GM19467 (cell line): ENCODE measurements around the gene GUCD1.
"Not testable (repeated sequence)": the region's sequence is repeated elsewhere in the genome, so short reads cannot be mapped to it uniquely, and the experiment has no call there.

ENCODE experiments used
- ATAC-seq: cut with Tn5 transposase; IDR thresholded peaks from one replicate; pipeline ENCODE4 v1.9.1; 2021; ENCODE audit warnings: mild to moderate bottlenecking, moderate library complexity; ENCODE audit not compliant: unreplicated experiment

Gene GUCD1

GRCh38 chr22:24532075-24532474 lies 22.9 kb downstream of the GUCD1 start:
- no peak for ATAC-seq

DNA sequence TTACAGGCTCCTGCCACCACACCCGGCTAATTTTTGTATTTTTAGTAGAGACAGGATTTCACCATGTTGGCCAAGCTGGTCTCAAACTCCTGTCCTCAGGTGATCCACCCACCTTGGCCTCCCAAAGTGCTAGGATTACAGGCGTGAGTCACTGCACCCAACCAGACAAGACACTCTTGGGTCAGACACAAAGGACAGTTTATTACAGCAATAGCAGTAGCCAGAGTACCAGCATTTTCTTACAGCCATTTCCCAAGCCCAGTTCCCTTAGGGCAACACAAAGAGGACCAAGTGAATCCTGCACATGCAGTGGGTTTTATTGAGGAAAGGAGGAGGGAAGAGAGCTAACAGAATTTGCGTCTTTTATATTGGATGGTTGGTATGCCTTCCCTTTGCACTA lies 24.0 kb downstream of the GUCD1 start:
- not testable (repeated sequence) for ATAC-seq

GRCh38 chr22:24529898-24530297 lies 25.0 kb downstream of the GUCD1 start:
- ATAC-seq = no peak

DNA sequence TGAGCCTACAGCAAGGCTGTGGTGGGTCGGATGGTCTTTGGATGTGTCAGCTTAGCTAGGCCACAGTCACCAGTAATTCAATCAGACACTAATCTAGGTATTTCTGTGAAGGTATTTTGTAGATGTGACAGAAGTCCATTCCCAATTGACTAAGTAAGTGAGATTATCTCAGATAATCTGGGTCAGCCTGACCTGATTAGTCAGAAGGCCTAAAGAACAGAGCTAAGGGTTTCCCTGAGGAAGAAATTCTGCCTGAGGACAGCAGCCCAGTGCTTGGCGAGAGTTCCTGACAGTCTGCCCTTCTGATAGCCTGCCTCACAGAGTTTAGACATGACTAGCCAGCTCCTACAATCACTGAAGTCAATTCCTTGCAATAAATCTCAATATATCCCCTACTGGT lies 28.7 kb downstream of the GUCD1 start:
- no peak for ATAC-seq

DNA sequence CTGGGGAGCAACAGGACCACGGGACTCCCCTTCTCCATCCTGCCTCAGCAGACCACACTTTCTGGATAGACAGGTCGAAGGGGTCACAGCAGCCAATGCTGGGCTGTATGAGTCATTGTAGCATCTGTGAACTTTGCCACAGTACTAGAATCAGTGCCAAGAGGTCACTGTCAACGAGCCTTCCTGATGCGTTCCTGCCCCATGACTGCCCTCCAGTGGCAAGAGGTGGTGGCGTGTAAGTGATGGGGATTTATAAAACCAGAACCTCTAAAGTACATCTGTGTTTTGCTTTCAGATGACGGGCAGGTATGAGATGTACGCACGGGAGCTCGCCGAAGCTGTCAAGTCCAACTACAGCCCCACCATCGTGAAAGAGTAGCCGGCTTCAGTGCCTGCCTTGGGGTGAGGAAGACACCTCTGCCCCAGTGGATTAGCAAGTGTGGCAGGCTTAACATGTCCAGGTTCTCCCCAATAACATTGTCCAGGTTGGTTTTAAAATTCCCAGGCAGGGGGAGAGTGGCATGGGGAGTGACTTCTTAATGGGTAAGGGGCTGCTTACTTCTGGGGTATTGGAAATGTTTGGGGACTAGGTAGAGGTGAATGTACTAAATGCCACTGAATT lies 29.4 kb downstream of the GUCD1 start:
- peak; percentile 69 for ATAC-seq

DNA sequence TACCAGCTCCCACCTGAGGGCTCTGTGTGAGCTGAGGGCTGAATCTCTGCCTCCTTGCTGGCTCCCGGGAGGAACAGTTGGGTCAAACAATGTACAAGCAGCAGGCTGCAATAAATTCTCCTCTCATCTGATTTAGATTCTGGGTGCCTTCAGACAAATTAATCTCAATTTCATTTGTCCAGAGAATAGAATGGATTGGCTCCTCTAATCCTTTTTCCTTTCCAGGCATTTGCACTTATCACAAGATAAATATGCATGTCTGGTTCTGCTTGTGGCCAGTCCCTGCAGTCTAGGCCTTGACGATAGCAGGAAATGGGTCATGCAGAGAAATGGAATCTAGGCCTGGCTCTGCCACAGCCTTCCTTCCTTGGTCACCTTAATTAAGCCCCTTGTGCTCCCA lies 31.1 kb downstream of the GUCD1 start:
- ATAC-seq = no peak

DNA sequence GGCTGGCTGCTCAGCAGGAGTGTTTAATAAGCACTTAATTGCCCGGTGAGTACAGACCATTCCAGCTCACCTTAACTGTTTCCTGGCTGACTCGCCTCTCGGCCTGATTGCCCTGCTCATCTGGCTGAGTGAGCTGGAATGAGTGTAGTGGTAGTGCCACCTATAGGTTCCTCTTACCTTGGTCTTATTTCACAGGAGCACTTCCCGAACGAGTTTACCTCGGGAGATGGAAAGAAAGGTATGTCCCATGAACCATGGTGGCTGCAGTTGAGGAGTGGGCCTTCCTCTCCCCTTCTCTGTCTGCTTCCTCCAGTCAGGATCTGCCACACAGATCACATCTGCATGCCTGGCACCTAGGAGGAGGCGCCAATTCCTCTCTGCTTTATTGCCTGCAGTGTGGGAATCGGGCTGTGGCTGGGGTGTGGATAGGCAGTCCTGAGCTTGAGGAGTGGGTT lies 33.1 kb downstream of the GUCD1 start:
- no peak for ATAC-seq

- ATAC-seq = no peak
These were observed 35.4 kb downstream of the GUCD1 start for GRCh38 chr22:24519496-24519895.

GRCh38 chr22:24518771-24519485 lies 36.0 kb downstream of the GUCD1 start:
- ATAC-seq = no peak

GRCh38 chr22:24518228-24518627 lies 36.7 kb downstream of the GUCD1 start:
- no peak for ATAC-seq

DNA sequence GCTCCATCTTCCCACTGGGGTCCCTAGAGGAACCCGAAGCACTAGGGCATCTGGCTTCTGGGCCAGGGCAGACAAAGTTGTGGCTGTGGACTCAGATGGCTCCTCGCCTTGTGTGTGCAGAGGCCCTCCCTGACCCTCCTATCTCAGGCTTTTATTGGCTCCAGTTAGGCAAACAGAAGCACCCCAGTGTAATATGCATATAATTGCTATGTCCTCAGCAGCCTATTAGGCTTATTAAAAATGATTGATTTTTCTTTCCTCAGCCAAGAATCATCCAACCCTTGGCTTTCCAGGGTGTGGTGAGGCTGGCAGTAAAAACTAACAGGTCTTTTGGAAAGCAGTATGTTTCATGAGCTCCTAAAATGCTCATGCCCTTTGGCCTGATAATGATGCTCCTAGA lies 37.5 kb downstream of the GUCD1 start:
- no peak for ATAC-seq

GRCh38 chr22:24516301-24516737 lies 38.6 kb downstream of the GUCD1 start:
- ATAC-seq = no peak

DNA sequence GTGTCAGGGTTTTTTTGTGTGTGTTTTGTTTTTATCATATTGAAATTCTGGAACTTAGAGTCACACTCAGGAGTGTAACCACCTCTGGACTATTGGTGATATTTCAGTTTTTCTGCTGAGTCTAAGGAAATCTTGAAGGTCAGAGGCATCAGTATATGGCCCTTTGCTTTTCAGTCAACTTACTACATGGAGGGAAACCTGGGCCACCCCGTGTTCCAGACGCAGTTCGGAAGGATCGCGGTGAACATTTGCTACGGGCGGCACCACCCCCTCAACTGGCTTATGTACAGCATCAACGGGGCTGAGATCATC lies 40.0 kb downstream of the GUCD1 start:
- no peak for ATAC-seq

- ATAC-seq = no peak
These were observed 40.5 kb downstream of the GUCD1 start for GRCh38 chr22:24514241-24515026.

- ATAC-seq = no peak
These were observed 41.3 kb downstream of the GUCD1 start for GRCh38 chr22:24513378-24514240.

DNA sequence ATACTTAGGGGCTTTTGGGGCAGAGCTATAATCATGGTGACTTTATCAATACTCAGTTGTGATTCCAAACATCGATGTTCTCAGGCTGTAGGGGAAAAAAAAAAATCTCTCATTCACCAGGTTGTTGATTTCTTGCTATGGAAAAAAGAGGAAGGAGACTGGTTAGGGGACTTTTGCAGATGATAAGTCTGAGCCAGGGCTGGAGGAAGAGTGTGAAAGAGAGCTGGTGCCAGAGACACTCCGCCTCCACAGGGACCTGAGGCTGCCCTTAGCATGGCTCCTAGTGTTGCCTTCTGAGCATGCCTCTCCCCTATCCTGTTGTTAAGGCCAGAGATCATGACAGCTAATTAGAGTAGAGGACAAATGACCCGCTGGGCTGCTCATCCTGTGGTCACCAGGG lies 42.9 kb downstream of the GUCD1 start:
- ATAC-seq = no peak

DNA sequence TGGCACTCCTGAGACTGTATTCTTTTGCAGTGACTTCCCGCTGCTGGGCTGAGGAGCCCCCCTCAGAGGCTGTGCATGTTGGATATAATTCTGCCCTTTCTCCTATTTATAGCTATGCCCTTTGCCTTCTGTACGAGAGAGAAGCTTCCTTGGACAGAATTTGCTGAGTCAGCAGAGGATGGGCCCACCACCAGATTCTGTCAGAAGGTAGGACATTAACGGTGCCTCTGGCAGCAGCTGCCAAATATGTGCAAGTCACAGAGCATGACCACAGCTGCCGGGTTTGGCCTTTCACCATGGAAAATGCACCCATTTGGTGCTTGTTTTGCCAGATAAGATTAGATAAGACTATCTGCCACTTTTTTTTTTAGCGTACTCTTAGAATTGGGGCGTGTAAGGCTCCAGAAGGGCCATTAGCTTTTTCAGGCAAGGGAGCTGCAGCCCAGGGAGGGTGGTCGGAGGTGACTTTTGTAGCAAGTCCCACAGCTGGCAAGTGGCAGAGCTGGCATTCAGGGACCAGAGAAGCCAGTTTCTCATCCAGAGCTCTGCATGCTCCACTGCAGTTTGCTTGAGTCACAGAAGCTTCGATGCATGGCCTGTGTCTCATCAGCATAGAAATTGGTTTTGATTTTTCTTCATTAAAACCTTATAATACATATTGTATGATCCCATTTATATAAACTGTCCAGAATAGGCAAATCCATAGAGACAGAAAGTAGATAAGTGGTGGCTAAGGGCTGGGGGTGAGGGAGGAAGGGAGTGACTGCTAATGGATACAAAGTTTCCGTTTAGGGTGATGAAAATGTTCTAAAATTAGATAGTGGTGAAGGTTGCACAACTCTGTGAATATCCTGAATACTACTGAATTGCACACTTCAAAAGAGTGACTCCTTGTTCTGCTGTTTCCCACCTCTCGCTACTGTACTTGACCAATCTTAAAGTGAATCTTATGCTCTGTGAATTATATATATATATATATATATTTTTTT lies 44.0 kb downstream of the GUCD1 start:
- no peak for ATAC-seq

DNA sequence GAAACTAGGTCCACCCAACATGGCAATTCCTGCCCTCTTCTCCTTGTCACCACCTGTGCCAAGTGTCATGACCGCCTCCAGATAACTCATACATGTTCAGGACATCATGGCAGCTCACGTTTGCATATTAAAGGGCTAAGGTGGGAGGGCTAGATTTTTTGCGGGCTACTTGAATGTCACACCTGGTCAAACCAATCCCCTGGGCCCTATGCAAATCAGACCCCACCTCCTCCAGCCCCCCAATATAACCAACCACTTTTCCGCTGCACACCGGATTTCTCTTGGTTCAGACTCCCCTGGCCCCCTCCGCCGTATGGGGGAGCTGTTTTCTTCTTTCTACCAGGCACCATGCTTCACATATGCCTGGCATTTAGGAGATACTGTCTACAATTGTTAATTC lies 47.2 kb downstream of the GUCD1 start:
- no peak for ATAC-seq

- ATAC-seq = no peak
These were observed 48.0 kb downstream of the GUCD1 start for GRCh38 chr22:24506802-24507438.
